ENCODE results near the gene TRAF2.

Gene TRAF2

DNA sequence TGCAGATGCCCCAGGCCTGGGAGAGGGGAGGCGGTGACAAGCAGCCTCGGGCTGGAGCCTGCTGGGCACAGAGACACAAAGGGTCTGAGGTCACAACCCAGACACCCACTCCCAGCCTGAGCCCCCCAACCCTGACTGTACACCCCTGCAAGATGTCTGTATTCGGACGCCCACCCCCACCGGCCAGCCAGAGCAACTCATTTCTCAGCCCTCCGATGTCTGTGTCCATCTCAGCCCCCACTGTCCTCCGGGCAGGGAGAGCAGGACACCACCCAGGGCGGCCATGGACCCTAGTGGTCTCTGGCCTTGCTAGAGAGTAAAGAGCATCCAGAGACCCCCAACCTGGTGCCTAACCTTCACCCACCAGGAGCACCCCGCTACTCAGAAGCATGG, 69.6 kb downstream of the TRAF2 start:
- no peak overlapping the region for H3K4me3 ChIP-seq (ENCODE audit: low read depth, low read length)
- TF ChIP-seq MYC (IDR thresholded peaks at IDR 0.05; ENCODE audit: low read depth, low read length) (no peak), POLR2A (IDR thresholded peaks at IDR 0.05; ENCODE audit: extremely low read depth, insufficient read length) (no peak)
- TF ChIP-seq, protein P1, sequence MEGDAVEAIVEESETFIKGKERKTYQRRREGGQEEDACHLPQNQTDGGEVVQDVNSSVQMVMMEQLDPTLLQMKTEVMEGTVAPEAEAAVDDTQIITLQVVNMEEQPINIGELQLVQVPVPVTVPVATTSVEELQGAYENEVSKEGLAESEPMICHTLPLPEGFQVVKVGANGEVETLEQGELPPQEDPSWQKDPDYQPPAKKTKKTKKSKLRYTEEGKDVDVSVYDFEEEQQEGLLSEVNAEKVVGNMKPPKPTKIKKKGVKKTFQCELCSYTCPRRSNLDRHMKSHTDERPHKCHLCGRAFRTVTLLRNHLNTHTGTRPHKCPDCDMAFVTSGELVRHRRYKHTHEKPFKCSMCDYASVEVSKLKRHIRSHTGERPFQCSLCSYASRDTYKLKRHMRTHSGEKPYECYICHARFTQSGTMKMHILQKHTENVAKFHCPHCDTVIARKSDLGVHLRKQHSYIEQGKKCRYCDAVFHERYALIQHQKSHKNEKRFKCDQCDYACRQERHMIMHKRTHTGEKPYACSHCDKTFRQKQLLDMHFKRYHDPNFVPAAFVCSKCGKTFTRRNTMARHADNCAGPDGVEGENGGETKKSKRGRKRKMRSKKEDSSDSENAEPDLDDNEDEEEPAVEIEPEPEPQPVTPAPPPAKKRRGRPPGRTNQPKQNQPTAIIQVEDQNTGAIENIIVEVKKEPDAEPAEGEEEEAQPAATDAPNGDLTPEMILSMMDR (IDR thresholded peaks at IDR 0.05; ENCODE audit: low read depth, low read length), result no peak
- TF ChIP-seq, protein P2, sequence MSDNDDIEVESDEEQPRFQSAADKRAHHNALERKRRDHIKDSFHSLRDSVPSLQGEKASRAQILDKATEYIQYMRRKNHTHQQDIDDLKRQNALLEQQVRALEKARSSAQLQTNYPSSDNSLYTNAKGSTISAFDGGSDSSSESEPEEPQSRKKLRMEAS (IDR thresholded peaks at IDR 0.05; ENCODE audit: low read depth, low read length), result no peak
- no peak for DNase-seq (ENCODE audit: low read depth)

DNA sequence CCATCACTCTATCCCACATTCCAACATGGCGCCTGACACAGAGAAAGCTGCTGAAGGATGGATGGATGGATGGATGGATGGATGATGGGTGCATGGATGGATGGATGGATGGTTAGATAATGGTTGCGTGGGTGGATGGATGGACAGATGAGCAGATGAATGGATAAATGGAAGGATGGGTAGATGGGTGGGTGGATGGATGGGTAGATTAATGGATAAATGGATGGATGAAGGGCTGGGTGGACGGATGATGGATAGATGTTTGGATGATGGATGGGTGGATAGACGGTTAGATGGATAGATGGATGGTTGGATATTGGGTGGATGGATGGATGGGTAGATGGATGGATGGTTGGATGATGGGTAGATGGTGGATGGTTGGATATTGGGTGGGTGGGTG, 70.3 kb downstream of the TRAF2 start:
- H3K4me3 ChIP-seq (ENCODE audit: low read depth, low read length), result no peak overlapping the region
- DNase-seq (ENCODE audit: low read depth), result no peak
- TF ChIP-seq, protein P2 (IDR thresholded peaks at IDR 0.05; ENCODE audit: low read depth, low read length), result no peak
- no peak for TF ChIP-seq MYC (IDR thresholded peaks at IDR 0.05; ENCODE audit: low read depth, low read length)
- TF ChIP-seq POLR2A (IDR thresholded peaks at IDR 0.05; ENCODE audit: extremely low read depth, insufficient read length), result no peak
- TF ChIP-seq, protein P1 (IDR thresholded peaks at IDR 0.05; ENCODE audit: low read depth, low read length), result no peak

DNA sequence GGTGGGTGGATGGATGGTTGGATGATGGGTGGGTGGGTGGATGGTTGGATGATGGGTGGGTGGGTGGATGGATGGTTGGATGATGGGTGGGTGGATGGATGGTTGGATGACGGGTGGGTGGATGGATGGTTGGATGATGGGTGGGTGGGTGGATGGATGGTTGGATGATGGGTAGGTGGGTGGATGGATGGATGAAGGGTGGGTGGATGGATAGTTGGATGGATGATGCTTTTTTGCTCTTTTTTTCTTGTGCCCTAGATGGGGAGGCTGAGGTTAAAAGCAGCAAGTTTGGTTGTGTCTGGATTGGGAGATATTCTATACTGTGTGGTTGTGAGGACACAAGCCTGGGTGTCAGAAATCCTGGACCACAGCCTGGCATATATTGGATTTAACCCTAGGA, 71.1 kb downstream of the TRAF2 start:
- TF ChIP-seq, protein P2 (IDR thresholded peaks at IDR 0.05; ENCODE audit: low read depth, low read length), result no peak
- DNase-seq (ENCODE audit: low read depth), result no peak
- no peak overlapping the region for H3K4me3 ChIP-seq (ENCODE audit: low read depth, low read length)

DNA sequence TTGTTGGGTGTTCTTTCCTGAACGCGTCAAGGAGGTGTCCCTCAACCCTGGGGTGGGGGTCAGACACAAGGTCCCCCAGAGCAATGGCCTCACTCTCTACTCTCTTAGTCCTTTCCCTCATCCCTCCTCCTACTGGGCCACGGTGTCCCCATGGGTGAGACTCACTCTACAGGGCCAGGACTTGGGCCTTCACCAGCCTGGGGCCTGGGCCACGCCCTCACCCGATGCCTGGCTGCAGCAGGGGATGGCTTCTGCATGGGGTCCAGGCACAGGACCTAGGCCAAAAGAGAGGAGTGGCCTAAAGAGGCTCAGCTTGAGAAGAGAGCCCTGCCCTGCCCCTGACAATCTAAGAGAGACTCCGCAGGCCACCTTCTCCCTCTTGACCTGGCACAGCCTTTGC, 71.6 kb downstream of the TRAF2 start:
- DNase-seq (ENCODE audit: low read depth), result no peak
- H3K4me3 ChIP-seq (ENCODE audit: low read depth, low read length), result no peak overlapping the region
- TF ChIP-seq MYC (IDR thresholded peaks at IDR 0.05; ENCODE audit: low read depth, low read length) (no peak), POLR2A (IDR thresholded peaks at IDR 0.05; ENCODE audit: extremely low read depth, insufficient read length) (no peak)
- TF ChIP-seq, protein P1 (IDR thresholded peaks at IDR 0.05; ENCODE audit: low read depth, low read length), result no peak
- TF ChIP-seq, protein P2 (IDR thresholded peaks at IDR 0.05; ENCODE audit: low read depth, low read length), result no peak

DNA sequence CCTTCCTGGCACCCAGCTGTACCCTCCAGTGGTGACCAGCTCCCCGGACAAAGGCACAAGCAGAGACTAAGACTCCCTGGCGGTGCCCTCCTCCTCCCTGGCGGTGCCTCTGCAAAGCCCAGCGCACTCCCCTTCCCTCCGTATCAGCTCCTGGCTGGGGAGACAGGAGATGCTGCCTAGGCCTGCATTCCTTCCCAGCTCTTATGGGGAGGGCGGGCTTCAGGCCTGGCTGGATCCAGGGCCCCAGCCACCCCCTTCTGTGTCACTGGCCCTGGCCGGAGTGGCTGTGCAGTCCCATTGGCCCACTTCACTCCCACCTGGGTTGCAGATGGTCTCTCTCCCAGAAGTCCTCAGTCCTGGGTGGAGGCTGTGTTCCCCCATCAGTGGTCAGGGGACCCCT, 72.2 kb downstream of the TRAF2 start:
- no peak for TF ChIP-seq MYC (IDR thresholded peaks at IDR 0.05; ENCODE audit: low read depth, low read length)
- TF ChIP-seq POLR2A (IDR thresholded peaks at IDR 0.05; ENCODE audit: extremely low read depth, insufficient read length), result no peak
- TF ChIP-seq, protein P1 (IDR thresholded peaks at IDR 0.05; ENCODE audit: low read depth, low read length), result no peak
- TF ChIP-seq, protein P2 (IDR thresholded peaks at IDR 0.05; ENCODE audit: low read depth, low read length), result no peak
- DNase-seq (ENCODE audit: low read depth), result no peak
- no peak overlapping the region for H3K4me3 ChIP-seq (ENCODE audit: low read depth, low read length)

DNA sequence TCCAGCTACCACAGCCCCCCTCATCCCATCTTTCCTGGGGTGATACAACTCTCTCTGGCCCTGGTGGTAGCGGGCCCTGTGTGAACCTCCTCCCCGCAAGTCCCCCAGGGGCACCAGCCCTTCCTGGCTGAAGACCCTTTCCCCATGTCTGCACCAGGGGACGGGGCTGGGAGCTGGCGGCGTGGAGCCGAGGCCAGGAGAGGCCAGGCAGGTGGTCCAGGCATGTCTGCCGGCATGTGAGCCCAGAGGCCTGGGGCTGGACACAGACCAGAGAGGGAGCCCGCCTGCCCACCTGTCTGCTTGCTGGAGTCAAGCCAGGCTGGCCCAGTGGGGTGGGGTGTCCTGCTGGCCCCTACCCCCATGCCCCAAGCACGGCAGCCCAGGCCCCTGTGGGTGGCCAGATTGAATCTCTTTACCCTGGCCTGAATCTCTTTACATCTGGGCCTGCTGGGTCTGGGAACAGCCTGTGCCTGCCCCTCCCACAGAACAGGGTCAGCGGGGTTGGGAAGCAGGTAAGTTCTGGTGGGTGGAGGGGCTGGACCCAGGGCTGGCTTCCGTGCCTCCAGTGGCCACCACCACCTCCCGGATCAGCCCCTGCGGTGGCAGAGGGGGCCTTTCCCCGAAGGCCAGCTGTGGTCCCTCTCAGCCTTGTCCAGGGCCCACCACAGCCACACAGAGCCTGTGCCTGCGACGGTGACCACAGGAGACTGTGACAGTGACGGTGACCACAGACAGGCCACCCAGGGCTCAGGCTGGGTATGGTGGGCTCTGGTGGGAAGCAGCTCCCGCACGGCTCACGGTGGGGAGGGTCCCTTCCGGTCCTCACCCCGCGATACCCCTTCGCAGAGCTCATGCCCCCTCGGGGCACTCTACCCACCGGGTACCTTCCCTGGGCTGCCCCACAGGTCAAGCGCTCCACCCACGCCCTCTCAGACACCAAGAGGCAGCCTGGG, 72.9 kb downstream of the TRAF2 start:
- H3K4me3 ChIP-seq (ENCODE audit: low read depth, low read length), result no peak overlapping the region
- no peak for DNase-seq (ENCODE audit: low read depth)
- no peak for TF ChIP-seq MYC (IDR thresholded peaks at IDR 0.05; ENCODE audit: low read depth, low read length)
- TF ChIP-seq, protein P1 (IDR thresholded peaks at IDR 0.05; ENCODE audit: low read depth, low read length), result no peak
- TF ChIP-seq, protein P2 (IDR thresholded peaks at IDR 0.05; ENCODE audit: low read depth, low read length), result no peak
- no peak for TF ChIP-seq POLR2A (IDR thresholded peaks at IDR 0.05; ENCODE audit: extremely low read depth, insufficient read length)
